ENCODE results near the gene PPP3R1. TPM values are rescaled to one million over a fixed set of nuclear protein-coding genes. Genes with fewer than 3 reads are reported as not detected.

The PPP3R1 gene
- total RNA-seq, 2 donors from 2014 or later: 57.4 to 59.5 TPM

DNA sequence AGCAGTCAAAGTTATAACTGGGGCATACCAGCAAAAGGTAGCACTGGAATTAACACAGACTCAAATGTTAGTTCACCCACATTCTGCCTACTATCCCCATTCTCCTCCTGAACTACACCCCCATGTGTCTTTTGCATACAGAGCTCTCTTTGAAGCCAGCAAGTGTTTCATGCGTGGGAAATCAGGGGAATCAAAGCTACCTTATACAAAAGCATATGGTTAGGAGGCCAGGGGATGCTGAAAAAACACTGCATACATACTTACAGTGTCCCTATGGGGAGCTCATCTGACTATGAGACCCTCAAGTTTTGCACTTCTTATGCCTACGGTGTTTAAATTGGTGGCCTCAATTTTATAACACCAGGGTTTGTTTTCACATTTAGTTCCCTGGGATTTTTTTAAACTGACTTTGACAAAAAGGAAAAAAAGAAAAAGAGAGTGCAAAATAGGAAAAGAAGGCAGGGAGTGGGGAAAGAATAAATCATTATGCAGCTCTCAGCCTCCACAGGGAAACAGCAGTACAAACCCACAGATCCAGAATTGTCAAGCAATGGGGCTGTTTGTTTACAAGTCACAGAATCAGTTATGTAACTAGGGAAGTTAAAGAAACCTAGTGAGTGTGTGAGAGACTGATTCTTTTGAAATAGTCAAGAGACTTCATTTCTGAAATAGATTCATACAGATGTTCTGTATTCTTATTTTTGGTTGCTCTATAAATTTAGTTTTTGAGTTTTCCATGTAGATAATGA is 20.1 kb upstream of the PPP3R1 start:
- no peak overlapping the region for H3K27ac ChIP-seq (ENCODE audit: low read depth, low read length)
- H3K9ac ChIP-seq (ENCODE audit: extremely low read depth, low read length, poor library complexity, severe bottlenecking): no peak overlapping the region
- no peak overlapping the region for H3K4me3 Mint-ChIP-seq
- H3K27ac Mint-ChIP-seq: no peak overlapping the region
- H3K27me3 Mint-ChIP-seq (ENCODE audit: insufficient read depth): peaks cover 8% of the 10 kb centered on the region
- no peaks in the 10 kb centered on the region for H3K36me3 ChIP-seq (ENCODE audit: control insufficient read depth, insufficient read depth, low read length)
- no peaks in the 10 kb centered on the region for H3K4me1 ChIP-seq (ENCODE audit: control insufficient read depth, insufficient read depth, low read length)
- no peaks in the 10 kb centered on the region for H3K36me3 Mint-ChIP-seq (ENCODE audit: low read depth)
- no peaks in the 10 kb centered on the region for H3K9me3 Mint-ChIP-seq
- H3K4me3 ChIP-seq (ENCODE audit: low read length): no peak overlapping the region
- DNase-seq: no peak
- H3K9me3 ChIP-seq (ENCODE audit: control insufficient read depth, low read length): no peaks in the 10 kb centered on the region
- H3K4me1 Mint-ChIP-seq: no peaks in the 10 kb centered on the region
- TF ChIP-seq, protein P1, sequence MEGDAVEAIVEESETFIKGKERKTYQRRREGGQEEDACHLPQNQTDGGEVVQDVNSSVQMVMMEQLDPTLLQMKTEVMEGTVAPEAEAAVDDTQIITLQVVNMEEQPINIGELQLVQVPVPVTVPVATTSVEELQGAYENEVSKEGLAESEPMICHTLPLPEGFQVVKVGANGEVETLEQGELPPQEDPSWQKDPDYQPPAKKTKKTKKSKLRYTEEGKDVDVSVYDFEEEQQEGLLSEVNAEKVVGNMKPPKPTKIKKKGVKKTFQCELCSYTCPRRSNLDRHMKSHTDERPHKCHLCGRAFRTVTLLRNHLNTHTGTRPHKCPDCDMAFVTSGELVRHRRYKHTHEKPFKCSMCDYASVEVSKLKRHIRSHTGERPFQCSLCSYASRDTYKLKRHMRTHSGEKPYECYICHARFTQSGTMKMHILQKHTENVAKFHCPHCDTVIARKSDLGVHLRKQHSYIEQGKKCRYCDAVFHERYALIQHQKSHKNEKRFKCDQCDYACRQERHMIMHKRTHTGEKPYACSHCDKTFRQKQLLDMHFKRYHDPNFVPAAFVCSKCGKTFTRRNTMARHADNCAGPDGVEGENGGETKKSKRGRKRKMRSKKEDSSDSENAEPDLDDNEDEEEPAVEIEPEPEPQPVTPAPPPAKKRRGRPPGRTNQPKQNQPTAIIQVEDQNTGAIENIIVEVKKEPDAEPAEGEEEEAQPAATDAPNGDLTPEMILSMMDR (conservative IDR thresholded peaks at IDR 0.05): no peak
- H3K27me3 ChIP-seq (ENCODE audit: control insufficient read depth, insufficient read depth, low read length, poor library complexity, severe bottlenecking): no peaks in the 10 kb centered on the region
- WGBS, 2 experiments (ENCODE audit: insufficient coverage in 1 of 2, insufficient read length in 1 of 2): 55 to 73% methylated on average over 2 of the region's 2 CpGs

DNA sequence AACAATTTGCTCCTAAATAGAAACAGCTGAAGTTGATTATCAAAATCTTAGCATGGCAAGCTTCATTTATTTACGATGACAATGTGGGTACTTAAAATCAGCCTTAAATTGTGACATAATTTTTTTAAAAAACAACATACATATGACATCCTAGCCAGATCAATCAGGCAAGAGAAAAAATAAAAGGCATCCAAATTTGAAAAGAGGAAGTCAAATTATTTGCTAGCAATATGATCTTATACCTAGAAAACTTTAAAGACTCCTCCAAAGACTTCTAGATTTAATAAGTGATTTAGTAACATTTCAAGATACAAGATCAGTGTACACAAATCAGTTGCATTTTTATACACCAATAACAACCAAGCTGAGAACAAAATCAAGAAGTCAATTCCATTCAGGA is 14.3 kb upstream of the PPP3R1 start:
- H3K27me3 ChIP-seq (ENCODE audit: control insufficient read depth, insufficient read depth, low read length, poor library complexity, severe bottlenecking): no peaks in the 10 kb centered on the region
- TF ChIP-seq, protein P1 (conservative IDR thresholded peaks at IDR 0.05): no peak
- H3K9ac ChIP-seq (ENCODE audit: extremely low read depth, low read length, poor library complexity, severe bottlenecking): no peak overlapping the region
- 100% methylated on average over 1 of the region's 1 CpG; no CpG with 5 or more reads in 1 of the 2 experiments for WGBS, 2 experiments (ENCODE audit: insufficient coverage in 1 of 2, insufficient read length in 1 of 2)
- Mint-ChIP-seq H3K4me3 (no peak overlapping the region), H3K36me3 (ENCODE audit: low read depth) (no peaks in the 10 kb centered on the region), H3K27ac (no peak overlapping the region), H3K4me1 (no peaks in the 10 kb centered on the region), H3K27me3 (ENCODE audit: insufficient read depth) (peaks cover 10% of the 10 kb centered on the region), H3K9me3 (no peaks in the 10 kb centered on the region)
- H3K9me3 ChIP-seq (ENCODE audit: control insufficient read depth, low read length): no peaks in the 10 kb centered on the region
- DNase-seq: no peak
- no peak overlapping the region for H3K27ac ChIP-seq (ENCODE audit: low read depth, low read length)
- H3K4me1 ChIP-seq (ENCODE audit: control insufficient read depth, insufficient read depth, low read length): no peaks in the 10 kb centered on the region
- no peak overlapping the region for H3K4me3 ChIP-seq (ENCODE audit: low read length)
- no peaks in the 10 kb centered on the region for H3K36me3 ChIP-seq (ENCODE audit: control insufficient read depth, insufficient read depth, low read length)

DNA sequence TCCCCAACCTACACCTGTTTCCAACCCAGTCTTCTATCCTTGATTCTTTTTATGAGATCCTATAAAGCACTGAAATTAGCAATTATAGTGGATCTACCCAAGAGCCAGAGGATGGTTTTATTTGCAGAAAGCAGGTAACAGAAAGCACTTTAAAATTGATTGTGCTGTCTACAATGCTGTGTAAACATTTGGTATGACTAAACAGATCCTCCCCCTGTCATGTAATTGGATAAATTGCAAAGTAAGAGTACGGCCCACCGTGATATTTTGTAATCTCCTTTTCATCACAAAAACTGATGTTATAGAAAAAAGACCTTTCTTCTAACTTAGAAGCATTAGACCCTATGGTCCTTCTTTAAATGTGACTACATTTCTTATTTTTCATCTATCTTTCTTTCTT is 11.3 kb upstream of the PPP3R1 start:
- no peak overlapping the region for H3K4me3 Mint-ChIP-seq
- Histone ChIP-seq H3K36me3 (ENCODE audit: control insufficient read depth, insufficient read depth, low read length) (no peaks in the 10 kb centered on the region), H3K27ac (ENCODE audit: low read depth, low read length) (no peak overlapping the region), H3K9me3 (ENCODE audit: control insufficient read depth, low read length) (no peaks in the 10 kb centered on the region), H3K27me3 (ENCODE audit: control insufficient read depth, insufficient read depth, low read length, poor library complexity, severe bottlenecking) (no peaks in the 10 kb centered on the region), H3K9ac (ENCODE audit: extremely low read depth, low read length, poor library complexity, severe bottlenecking) (no peak overlapping the region), H3K4me1 (ENCODE audit: control insufficient read depth, insufficient read depth, low read length) (no peaks in the 10 kb centered on the region), H3K4me3 (ENCODE audit: low read length) (no peak overlapping the region)
- H3K4me1 Mint-ChIP-seq: no peaks in the 10 kb centered on the region
- no peaks in the 10 kb centered on the region for H3K36me3 Mint-ChIP-seq (ENCODE audit: low read depth)
- TF ChIP-seq, protein P1 (conservative IDR thresholded peaks at IDR 0.05): no peak
- WGBS, 2 experiments (ENCODE audit: insufficient coverage in 1 of 2, insufficient read length in 1 of 2): 96 to 100% methylated on average over 1 to 2 of the region's 2 CpGs
- H3K27ac Mint-ChIP-seq: no peak overlapping the region
- H3K27me3 Mint-ChIP-seq (ENCODE audit: insufficient read depth): peaks cover 7% of the 10 kb centered on the region
- no peak for DNase-seq
- no peaks in the 10 kb centered on the region for H3K9me3 Mint-ChIP-seq
